Thyroid gland (tissue), 4 donors: ENCODE data around the gene RBPMS2.

Experiments used
- POLR2A ChIP-seq, 2 donors: fragments of 450-650 bp; IDR thresholded peaks; one replicate each; pipeline ENCODE4 v1.6.1; 2017; ENCODE audit warnings: antibody characterized with exemption in 2 of 2, mild to moderate bottlenecking in 2 of 2, moderate library complexity in 1 of 2
- TF ChIP-seq, protein P1 (sequence below), 6 experiments: fragments of 200-600 bp in 3 of 6; fragments of 450-650 bp in 3 of 6; sonication (generic) in 3 of 6; IDR thresholded peaks; one replicate each; pipeline ENCODE4 v1.5.1; 2016 to 2019; ENCODE audit warnings: antibody characterized with exemption in 6 of 6, mild to moderate bottlenecking in 2 of 6, inconsistent platforms in 1 of 6, moderate library complexity in 1 of 6

- TF ChIP-seq POLR2A (IDR thresholded peaks at IDR 0.05), result no peak
- TF ChIP-seq, protein P1, sequence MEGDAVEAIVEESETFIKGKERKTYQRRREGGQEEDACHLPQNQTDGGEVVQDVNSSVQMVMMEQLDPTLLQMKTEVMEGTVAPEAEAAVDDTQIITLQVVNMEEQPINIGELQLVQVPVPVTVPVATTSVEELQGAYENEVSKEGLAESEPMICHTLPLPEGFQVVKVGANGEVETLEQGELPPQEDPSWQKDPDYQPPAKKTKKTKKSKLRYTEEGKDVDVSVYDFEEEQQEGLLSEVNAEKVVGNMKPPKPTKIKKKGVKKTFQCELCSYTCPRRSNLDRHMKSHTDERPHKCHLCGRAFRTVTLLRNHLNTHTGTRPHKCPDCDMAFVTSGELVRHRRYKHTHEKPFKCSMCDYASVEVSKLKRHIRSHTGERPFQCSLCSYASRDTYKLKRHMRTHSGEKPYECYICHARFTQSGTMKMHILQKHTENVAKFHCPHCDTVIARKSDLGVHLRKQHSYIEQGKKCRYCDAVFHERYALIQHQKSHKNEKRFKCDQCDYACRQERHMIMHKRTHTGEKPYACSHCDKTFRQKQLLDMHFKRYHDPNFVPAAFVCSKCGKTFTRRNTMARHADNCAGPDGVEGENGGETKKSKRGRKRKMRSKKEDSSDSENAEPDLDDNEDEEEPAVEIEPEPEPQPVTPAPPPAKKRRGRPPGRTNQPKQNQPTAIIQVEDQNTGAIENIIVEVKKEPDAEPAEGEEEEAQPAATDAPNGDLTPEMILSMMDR (IDR thresholded peaks at IDR 0.05), result no peak
These were observed 36.9 kb downstream of the RBPMS2 start for GRCh38 chr15:64738226-64739095.
